COLO668 (cell line): ENCODE measurements around the gene BCR.

ENCODE experiments used
- DNase-seq: peaks from one replicate; lab custom pipeline; 2025; ENCODE audit not compliant: unreplicated experiment; lab: John Stamatoyannopoulos, UW

The BCR gene

DNA sequence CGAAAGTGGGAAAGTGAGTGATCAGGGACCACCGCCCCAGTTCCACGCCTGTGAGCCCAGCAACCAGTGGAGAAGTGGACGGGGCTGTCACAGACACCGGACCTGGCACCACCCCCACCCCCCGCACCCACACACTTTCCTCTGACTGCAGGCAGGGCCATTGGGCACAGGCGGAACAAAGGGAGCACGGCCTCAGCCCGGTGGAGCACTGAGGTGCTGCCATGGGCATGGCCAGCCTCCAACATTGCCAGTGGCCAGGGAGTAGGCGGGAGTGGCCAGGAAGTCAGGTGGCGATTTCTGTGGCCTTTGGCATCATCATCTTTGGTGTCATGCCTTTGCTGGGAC lies 78.5 kb downstream of the BCR start:
- no peak for DNase-seq

DNA sequence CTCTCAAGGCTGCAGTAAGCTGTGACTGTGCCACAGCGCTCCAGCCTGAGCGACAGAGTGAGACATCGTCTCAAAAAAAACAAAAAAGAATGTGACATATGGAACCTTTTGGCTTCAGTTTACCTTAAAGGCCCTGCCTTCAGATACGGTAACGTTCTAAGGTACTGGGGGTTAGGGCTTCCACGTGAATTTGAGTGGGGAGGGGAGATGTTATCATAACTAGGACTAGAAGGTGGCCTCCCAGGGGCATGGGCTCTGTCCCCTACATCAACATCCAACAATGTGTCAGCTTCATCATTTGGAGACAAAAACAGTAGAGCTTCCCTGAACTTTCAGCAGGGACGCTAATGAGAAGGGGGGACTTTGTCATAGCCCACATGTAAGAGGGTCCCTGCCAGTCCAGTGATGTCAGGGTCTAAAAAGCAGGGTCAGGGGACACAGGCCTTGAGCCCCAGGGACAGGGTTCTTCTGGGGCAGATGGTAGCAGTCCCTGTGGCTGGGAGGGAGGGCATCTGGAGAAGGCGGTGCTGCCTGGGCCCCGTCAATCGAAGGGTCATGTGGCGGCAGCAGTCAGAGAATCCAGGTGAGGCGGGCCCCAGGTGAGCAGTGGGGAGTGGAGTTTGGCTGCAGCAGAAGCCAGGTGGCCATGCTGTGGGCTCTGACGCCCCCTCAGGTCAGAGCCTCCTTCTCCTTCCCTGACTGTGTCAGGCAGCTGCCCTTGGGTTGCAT lies 79.8 kb downstream of the BCR start:
- DNase-seq: peak; percentile 60

DNA sequence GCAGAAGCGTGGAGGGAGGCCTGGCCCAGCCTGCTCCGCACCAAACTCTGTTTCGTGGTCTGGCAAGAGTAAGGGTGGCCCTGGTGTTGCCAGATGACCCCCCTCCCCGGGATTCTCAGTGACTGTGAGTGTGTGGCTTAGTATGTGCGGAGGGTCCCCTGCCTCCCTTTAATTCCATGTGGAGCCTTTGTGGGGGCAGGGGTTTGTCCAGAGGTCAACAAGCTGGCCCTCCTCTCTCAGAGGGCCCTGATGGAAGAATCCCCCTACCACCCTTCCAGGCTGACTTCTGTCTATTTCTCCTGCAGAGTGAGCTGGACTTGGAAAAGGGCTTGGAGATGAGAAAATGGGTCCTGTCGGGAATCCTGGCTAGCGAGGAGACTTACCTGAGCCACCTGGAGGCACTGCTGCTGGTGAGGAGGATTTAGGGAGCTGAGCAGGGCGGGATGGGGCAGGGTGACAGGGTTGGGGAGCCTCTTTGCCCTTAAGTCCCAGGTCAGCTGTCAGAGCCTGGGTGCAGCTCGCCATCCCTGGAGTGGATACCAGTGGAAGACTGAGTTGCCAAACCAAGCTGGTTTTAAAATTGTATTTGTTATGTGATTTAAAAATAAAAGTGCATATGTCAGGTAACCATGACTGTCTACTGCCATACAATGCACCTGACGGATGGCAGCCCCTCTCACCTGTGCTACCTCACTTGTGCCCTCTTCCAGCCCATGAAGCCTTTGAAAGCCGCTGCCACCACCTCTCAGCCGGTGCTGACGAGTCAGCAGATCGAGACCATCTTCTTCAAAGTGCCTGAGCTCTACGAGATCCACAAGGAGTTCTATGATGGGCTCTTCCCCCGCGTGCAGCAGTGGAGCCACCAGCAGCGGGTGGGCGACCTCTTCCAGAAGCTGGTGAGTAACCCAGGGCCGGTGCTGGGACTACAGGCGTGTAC lies 80.6 kb downstream of the BCR start:
- DNase-seq: no peak

DNA sequence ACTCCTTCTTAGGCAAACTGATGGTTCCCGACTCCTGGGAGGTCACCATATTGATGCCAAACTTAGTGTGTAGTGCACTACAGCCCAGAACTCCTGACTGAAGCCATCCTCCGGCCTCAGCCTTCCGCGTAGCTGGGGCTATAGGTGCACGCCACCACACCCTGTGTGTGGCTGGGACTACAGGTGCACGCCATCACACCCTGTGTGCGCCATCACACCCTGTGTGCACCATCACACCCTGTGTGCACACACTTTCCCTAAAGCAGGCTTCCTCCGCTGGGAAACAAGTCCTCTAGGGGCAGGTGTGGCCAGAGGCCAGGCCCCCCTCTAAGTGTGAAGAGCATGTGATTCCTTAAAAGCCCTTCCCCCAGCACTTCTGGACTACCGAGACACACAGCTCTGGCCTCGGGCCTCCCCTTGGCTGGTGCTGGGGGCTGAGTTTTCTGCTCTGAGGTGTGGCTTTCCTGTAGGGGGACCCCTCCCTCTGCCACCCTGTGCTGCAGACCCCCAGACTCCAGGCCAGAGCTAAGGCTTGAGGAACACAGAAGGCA lies 81.7 kb downstream of the BCR start:
- no peak for DNase-seq

DNA sequence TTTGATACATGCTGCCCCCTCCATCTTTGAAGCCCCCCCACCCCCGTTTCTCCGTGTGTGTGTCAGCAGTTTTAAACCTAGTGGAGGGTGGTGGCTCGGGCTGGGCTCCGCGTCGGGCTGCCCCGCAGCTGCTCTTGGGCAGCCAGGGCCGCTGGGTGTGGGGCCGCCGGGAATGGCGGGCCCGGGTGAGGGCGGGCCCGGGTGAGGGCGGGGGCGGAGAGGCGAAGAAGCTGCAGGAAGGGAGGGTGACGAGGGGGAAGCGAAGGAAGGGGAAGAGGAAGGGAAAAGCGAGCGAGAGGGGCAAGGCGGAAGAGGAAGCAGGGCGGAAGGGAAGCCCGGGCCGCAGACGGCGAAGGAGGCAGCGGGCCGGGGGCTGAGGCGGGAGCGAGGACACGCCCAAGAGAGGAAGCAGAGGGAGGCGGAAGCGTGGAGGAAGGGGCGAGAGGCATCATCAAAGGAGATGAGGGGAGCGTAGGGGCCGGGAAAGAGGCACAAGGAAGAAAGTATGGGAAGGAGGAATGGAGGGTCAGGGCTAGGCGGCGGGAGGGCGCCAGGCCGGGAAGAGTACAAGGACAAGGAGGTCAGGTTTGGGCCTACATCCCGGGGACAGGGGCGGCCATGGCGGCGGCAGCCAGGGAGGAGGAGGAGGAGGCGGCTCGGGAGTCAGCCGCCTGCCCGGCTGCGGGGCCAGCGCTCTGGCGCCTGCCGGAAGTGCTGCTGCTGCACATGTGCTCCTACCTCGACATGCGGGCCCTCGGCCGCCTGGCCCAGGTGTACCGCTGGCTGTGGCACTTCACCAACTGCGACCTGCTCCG lies 82.4 kb downstream of the BCR start:
- no peak for DNase-seq

DNA sequence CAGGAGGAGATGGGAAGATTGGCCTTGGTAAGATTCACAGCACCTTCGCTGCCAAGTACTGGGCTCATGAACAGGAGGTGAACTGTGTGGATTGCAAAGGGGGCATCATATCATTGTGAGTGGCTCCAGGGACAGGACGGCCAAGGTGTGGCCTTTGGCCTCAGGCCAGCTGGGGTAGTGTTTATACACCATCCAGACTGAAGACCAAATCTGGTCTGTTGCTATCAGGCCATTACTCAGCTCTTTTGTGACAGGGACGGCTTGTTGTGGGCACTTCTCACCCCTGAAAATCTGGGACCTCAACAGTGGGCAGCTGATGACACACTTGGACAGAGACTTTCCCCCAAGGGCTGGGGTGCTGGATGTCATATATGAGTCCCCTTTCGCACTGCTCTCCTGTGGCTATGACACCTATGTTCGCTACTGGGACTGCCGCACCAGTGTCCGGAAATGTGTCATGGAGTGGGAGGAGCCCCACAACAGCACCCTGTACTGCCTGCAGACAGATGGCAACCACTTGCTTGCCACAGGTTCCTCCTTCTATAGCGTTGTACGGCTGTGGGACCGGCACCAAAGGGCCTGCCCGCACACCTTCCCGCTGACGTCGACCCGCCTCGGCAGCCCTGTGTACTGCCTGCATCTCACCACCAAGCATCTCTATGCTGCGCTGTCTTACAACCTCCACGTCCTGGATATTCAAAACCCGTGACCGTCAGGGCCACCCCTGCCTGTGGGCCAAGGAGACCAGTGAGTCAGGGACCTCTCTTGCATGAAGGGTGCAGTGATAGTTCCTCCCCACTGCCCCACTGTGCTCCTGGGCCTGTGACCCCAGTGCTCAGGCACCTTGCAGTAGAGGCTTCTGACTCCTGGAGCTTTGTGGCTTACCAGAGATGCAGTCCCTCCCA lies 83.6 kb downstream of the BCR start:
- no peak for DNase-seq

DNA sequence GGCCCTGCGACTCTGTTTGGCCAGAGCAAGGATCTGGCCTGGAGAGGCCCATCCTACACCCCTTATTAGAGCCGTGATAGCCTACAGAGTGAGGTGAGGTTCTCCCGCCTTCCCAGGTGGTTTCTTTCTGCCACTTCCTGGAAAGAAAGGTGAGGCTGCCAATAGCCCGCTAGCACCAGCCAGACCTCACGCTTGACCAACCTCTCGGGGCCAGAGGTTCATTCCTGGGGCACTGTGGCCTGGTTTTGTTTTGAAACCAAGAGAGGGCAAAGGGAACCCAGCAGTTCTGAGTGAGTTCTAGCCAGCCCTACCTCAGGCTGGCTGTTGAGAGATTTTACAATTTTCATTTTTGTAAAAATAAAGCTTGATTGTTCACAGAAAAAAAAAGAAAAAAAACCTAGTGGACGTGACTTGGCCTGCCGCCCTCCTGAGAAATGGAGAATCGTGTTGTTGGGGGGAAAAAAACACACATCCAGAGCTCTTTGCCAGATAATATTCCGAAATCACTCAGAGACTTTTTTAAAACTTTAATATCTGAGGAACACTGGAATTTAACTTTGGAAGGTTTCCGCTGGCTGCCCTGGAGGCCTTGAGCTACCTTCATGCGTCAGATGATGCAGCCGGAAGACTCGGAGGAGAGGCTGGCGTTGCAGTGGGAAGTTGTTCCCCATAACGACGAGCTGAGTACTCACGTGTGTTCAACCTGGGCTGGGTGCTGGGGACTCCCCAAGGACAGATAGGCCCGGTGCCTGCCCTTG lies 84.5 kb downstream of the BCR start:
- no peak for DNase-seq

DNA sequence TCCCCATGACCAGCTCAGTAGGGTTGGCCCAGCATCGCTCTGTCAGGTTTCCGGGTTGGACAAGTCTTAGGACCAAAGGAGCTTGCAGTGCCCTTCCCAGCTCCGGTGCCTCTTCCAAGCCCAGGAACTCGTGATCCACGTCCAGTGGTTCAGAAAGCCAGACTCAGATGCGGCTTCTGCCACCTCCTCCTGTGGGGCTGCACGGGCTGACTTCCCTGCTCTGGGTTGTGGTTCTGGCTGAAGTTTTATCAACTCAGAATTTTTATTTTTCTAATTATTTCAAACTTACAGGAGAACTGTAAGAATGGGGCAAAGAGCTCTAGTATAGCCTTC lies 85.0 kb downstream of the BCR start:
- no peak for DNase-seq

DNA sequence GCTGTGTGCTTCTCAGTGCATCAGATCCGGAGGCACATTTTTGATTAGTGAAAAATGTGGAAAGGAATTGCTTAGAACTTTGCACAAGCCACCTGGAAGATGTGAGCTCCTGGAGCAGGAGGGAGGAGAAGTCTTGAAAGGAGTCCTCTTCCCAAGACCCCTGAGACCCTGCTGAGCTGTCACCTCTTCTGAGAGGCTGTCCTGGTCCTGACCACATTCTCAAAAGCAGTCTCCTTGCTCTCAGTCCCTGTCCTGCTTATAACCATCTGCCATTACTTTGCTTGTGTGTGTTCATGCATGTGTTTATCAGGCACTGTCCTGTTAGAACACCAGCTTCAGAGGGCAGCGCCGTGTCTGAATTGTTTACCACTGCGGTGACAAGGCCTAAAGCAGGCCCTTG lies 86.5 kb downstream of the BCR start:
- DNase-seq: no peak

DNA sequence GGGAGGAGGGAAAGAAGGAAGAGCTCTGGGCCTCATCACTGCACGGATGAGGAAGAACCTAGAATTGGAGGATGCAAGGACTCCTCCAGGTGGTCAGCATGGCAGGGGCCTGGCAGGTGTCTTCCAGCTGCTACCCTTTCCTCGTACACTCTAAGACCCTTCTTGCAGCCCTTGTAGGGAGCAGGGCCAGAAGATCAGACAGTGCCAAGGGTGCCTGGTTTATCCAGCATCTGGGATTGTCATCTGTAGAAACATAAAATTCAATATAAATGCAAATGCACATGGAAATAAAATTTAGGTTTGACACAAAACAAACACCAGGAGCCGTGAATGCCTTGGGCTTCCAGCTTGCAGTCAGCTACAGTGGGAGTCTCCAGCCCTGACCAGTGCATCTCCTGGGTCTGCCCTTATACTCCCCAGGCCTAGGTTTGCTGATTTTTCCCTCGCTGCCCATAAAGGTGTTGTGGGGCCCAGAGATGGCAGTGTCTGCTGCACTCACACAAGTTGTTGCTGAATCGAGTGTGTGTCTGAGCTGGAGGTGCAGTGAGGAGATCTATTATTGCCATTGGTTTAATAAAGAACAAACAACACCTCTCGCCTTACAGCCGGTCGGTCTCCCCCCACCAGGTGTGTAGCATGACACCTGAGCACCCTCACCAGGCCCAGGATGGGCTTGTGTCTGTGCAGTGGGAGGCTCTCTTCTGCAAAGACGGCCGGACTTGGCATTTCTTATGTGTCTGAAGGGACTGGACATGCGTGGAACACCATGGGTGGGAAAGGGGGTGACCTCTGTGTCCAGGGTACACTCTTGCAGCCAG lies 87.1 kb downstream of the BCR start:
- peak; percentile 34 for DNase-seq

DNA sequence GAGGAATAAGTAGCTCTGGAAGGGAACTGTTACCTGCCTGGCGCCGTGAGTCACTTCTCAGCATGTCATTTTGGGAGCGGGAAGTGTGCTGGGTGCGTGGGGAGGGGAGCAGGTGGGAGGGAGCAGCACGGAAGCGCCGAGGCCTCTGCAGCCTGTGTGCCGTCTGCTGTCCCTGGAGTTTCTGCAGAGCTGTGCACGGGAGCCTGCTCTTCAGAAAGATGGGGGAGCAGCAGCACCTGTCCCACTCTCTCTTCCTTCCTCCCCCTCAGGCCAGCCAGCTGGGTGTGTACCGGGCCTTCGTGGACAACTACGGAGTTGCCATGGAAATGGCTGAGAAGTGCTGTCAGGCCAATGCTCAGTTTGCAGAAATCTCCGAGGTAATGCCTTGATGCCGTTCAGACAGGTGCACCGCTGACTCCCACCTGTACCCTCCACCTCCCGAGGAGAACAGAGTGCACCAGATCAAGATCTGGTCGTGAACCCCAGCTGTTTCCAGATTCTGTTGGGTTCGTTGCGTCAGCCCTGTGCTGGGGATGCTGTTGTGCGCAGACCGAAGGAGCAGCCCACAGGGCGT lies 87.9 kb downstream of the BCR start:
- no peak for DNase-seq

DNA sequence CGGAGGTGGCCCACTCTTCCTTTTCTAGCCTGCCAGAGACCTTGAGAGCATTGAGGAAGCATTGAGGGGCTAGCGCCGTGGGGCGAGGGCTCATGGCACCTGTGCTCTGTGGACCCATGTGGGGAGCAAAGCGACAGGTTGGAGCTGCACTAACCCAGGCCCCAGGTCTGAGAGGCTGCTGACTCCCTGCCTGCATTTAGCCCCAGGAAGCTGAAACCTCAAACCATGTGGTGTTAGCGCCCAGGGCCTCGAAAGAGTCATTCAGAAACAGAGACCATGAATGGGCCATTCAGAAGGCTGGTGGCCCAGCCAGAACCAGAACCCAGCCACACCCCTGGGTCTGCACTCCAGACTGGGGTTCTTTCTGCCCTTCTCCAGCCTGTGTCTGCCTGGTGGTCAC lies 88.6 kb downstream of the BCR start:
- no peak for DNase-seq

DNA sequence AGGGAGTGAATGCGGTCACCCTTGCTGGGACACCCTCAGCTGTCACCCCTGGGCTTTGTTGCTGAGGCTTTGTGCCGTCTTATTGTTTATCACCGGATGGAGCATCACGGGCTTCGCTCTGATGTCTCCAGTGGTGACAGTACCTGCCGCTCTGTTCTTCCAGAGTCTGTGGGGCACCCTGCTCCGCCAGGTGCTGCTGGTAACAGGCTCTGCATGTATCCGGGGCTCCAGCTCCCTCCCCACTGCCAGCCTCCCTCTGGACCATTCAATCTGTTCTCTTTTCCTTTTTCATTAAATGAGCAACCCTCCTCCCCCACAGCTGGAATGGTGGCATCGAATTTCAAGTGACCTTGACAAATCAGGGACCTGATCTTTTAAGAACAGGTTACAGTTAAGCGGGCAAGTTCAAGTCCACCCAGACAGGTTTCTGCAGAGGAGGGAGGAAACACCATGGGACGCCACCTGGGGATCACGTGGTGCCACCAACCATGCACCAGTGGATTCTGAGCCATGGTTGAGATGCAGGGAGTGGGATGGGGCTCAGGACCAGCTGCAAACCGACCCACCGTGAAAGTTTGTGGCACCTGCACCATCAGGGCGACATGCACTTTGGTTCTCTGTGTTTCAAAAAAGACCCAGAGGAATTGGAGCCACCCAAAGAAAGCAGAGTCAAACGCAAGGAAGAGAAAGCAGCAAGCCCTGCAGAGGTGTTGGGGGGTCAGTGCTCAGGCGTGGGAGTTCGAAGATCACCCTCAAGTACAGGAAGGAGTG lies 89.3 kb downstream of the BCR start:
- DNase-seq: no peak

DNA sequence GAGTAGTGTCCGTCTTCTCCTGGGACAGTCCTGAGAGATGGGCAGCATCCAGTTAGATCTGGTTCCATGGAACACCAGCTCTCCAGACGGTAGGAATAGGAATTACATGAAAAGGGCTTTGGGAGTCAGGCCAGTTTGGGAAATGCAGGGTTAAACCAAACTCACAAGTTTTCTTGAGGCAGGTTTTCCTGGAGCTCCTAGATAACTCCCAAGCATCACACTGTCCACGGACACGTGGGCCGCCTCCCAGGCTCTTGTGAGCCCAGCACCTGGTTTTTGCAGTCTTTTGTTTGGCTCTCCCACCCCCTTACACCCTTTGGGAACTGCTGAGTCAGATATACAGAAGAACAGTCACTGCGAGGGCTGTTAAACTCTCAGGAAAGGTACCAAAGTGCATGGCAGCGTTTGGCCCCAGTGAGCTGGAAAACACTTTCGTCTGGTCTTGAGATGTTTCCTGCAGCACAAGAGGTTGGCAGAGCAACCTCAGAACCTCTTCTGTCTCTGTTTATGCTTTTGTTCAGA lies 90.0 kb downstream of the BCR start:
- DNase-seq: no peak

DNA sequence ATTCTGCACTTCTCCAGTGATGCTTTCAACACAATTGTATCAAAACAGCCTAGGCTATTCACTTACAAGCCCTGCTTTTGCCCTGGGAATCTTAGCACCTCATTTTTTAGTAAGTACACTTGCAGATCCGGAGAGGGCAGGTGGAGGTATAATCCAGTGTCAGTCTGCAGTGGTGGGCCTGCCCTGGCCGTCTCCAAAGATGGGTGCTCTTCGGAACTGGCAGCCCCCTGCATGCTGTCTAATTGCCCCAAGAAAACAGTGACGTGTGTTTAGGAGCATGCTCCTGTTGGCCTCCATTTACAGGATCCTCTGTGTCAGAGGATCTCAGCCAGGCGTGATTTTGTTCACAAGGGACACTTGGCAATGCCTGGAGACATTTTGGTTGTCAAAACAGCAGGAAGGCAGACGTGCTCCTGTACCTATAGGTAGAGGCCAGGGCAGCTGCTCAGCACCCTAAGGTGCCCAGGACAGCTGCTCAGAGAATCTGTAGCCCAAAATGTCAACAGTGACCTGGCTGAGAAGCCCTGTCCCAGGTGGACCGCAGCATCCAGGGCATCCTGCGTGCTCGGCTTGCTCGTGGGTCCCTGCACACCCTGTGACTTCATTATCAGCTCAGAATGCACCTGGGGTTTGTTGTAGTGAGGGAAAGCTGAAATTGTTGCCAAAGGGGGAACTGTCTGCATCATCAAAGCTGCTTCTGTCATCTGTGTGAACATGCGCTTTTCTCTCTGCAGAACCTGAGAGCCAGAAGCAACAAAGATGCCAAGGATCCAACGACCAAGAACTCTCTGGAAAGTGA lies 90.7 kb downstream of the BCR start:
- no peak for DNase-seq

DNA sequence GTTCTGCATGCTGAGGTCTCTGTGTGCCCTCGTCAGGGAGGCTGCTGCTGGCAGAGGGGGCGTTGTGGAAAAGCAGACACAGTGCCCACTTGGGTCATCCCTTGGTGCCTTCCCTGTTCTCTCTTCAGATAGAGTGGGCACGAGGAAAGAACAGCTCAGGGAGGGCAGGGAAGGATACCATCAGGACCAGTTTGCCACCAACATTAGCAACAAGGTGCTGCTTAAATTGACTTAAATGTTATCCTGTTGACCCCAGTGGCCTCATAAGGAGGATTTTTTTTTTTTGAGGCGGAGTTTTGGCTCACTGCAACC lies 91.2 kb downstream of the BCR start:
- no peak for DNase-seq

DNA sequence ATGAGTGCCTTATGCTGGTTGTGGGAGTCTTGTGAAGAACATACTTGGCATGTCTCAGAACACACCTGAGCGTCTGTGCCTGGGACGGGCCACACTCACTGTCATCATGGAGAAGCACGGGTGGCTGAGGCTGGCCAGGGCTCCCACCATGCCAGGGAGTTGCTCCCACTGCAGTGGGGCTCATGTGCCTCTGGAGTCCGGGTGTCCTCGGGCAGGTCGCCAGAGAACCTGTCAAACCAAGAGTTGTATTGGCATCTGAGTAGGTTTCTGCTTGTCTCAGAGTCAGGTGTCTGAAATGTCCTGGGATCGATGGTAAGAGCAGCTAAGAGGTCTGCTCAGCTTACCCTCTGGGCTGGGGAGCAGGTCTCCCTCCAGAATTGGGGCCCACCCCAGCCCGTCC lies 92.1 kb downstream of the BCR start:
- DNase-seq: no peak
